GM10266 (cell line): ENCODE data around the gene KCNC2.

ENCODE experiments used
- DNase-seq: peaks from one replicate; pipeline ENCODE4 v3.0.0; 2012; ENCODE audit errors: extremely low spot score
- TF ChIP-seq, protein P1 (sequence below): IDR thresholded peaks from 2 replicates; pipeline ENCODE4 v1.5.1; 2012; ENCODE audit warnings: mild to moderate bottlenecking, low read depth; ENCODE audit not compliant: control insufficient read depth, insufficient read depth; ENCODE audit errors: missing control alignments

The KCNC2 gene

DNA sequence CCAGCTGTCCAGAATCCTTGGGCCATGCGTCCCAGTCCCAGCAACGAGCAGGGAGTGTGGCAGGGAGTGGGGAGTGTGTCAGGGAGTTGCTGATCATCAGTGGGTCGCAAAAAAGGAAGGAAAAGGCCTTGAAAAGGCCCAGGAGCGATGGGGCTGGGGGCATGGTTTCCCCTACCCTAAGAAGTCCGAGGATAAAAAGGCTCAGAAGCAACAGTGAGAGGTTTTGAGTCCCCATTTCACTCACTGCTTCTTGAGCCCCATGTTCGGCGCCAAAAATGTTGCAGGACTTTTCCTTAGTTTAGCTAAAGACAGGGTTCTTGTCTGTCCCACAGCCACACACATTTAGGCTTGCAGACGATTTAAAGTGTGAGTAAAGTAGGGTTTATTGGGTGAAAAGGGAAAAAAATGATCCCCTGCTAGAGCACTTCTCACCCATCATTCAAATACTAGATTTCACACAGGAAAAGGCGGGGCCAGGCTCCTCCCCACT is 189.5 kb downstream of the KCNC2 start:
- TF ChIP-seq, protein P1, sequence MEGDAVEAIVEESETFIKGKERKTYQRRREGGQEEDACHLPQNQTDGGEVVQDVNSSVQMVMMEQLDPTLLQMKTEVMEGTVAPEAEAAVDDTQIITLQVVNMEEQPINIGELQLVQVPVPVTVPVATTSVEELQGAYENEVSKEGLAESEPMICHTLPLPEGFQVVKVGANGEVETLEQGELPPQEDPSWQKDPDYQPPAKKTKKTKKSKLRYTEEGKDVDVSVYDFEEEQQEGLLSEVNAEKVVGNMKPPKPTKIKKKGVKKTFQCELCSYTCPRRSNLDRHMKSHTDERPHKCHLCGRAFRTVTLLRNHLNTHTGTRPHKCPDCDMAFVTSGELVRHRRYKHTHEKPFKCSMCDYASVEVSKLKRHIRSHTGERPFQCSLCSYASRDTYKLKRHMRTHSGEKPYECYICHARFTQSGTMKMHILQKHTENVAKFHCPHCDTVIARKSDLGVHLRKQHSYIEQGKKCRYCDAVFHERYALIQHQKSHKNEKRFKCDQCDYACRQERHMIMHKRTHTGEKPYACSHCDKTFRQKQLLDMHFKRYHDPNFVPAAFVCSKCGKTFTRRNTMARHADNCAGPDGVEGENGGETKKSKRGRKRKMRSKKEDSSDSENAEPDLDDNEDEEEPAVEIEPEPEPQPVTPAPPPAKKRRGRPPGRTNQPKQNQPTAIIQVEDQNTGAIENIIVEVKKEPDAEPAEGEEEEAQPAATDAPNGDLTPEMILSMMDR, result no peak
- DNase-seq, result no peak

DNA sequence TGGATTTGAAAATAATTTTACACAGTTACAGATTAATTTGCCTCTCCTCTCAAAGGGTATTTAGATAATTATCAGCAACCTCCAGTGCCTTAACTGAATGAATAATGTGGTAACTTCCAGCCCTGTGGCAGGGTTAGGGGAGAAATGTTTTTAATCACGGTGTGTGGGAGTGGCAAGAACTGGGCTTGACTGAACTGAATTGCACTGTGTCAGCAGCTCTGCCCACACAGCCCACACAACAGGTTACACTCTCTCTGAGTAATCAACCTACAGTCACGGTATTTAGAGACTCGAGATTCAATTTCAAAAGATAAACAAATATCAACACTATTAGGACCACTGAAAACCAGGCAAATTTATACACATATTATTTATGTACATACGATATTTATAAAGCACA is 198.5 kb downstream of the KCNC2 start:
- TF ChIP-seq, protein P1, result no peak
- no peak for DNase-seq

DNA sequence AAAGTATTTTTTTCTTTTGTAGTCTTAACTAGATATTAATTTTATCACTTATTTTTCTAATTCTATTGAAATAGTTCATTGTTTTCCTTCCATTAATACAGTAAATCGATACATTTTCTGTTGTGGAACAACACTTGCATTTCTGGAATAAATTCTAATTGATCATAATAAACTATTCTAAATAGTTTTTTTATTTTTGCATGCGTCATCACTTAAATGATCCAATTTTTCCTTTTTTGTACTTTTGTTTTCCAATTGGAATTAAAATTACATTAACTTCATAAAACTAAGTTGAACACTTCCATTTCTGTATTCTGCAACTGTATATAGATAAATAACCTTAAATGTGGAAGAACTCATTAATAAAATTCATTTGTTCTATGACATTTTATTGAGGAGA is 202.5 kb downstream of the KCNC2 start:
- no peak for DNase-seq
- TF ChIP-seq, protein P1, result no peak

DNA sequence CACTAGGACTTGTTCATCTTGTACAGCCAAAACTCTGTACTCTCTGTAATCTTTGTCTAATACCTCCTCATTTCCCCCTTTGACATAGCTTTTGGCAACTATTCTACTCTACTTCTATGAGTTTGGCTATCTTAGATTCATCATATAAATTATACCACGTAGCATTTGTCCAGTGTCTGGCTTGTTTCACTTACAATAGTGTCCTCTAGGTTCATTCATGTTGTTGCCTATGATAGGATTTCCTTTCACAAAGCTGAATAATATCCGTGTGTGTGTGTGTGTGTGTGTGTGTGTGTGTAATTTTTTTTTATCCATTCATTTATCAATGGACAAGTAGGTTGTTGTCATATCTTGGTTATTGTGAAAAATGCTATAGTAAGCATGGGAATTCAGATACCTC is 209.5 kb downstream of the KCNC2 start:
- TF ChIP-seq, protein P1, result no peak
- DNase-seq, result no peak

DNA sequence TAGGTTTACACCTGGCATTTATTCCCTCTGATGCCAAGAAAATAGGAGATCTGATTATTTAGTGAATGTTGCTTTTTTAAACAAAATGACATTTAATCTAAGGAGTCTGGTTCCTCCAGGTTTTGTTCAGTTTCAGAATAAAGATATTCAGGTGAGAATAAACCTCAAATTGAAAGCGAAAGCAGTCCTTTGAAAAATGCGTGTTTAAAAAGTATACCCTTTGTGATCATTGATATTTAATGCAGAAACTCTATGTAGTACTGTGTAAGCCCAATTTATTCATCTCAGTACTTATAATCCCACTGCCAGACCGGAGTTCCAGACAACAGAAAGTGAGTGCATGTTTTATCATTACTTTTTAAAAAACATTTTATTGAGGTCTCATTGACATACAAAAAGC is 210.2 kb downstream of the KCNC2 start:
- no peak for DNase-seq
- TF ChIP-seq, protein P1, result no peak
